ENCODE measurements around the gene UBASH3B. TPM values are rescaled to one million over a fixed set of nuclear protein-coding genes. Genes with fewer than 3 reads are reported as not detected.

UBASH3B gene
- total RNA-seq, 1 experiment from 2014 or later: 10.3 TPM

DNA sequence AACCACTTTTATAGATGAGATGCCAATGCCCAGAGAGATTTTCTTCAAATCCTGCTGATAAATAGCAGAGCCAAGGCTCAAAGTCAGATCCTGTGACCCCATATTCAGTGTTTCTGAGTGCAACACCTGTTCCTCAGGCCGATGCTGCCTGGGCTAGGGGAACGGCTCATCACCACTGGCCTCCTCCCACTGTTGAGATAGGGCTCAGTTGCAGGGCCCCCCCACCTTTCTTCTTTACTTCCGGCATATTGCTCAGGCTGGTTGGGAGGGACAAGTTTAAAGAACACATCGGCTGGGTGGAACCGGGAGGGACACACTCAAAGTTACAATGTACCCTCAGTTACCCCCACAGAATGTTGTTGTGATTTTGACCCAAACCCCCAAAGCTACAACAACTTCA, 94.5 kb downstream of the UBASH3B start:
- H3K4me3 Mint-ChIP-seq (ENCODE audit: unreplicated experiment): no peak overlapping the region

DNA sequence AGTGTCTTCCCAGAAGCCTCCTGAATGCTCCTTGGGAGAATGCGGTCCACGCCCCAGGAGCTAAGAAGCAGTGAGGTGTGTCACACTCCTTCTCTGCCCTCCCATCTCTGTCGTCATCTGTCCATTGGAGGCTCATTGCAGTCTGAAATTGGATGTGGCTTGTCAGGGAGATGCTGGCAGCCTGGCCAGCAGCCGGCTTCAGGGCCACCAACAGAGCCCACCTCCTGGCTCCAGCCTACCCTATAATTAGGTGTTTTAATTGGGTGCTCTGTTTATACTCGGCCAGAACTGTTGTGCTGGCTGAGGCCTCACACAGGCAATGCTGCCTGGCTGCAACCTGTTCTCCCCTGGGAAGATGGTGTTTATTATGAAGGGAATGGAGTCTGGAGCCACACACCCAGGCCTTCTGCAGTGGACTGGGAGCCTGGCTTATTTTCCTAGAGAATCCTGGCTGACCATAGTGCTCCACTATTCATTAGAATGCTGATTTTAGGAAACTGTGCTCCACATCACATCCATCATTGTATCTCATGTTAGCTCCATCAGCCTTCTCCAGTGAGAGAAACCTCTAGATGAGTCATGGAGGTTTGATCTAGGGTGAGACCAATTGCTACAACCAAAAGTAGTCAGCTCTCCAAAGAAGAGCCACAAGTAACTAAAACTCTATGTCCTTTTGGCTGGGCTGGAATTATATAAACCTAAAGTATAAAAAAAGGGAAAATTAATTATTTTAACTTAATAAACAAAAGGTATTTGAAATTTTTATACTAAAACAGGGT, 96.0 kb downstream of the UBASH3B start:
- POLR2A ChIA-PET: interaction anchor here (1.2 kb wide), 1 partner anchor 95 kb away, joined by 4 read pairs; no protein-coding TSS in a partner anchor
- DNase-seq (ENCODE audit: unreplicated experiment): peak; percentile 13
- BruUV-seq (replicated peaks): no TSS peak
- Mint-ChIP-seq H3K27ac (ENCODE audit: low read depth, unreplicated experiment) (no peak overlapping the region), H3K36me3 (ENCODE audit: insufficient read depth, unreplicated experiment) (no peaks in the 10 kb centered on the region), H3K27me3 (ENCODE audit: insufficient read depth, unreplicated experiment) (no peaks in the 10 kb centered on the region), H3K4me3 (ENCODE audit: unreplicated experiment) (no peak overlapping the region), H3K4me1 (ENCODE audit: insufficient read depth, unreplicated experiment) (peaks cover 8% of the 10 kb centered on the region), H3K9me3 (ENCODE audit: unreplicated experiment) (no peaks in the 10 kb centered on the region)
- CTCF ChIA-PET: interaction anchor here (0.6 to 1.6 kb wide), 2 partner anchors 31 to 178 kb away, joined by 3 to 6 read pairs; no protein-coding TSS in a partner anchor
- TF ChIP-seq, protein P1, sequence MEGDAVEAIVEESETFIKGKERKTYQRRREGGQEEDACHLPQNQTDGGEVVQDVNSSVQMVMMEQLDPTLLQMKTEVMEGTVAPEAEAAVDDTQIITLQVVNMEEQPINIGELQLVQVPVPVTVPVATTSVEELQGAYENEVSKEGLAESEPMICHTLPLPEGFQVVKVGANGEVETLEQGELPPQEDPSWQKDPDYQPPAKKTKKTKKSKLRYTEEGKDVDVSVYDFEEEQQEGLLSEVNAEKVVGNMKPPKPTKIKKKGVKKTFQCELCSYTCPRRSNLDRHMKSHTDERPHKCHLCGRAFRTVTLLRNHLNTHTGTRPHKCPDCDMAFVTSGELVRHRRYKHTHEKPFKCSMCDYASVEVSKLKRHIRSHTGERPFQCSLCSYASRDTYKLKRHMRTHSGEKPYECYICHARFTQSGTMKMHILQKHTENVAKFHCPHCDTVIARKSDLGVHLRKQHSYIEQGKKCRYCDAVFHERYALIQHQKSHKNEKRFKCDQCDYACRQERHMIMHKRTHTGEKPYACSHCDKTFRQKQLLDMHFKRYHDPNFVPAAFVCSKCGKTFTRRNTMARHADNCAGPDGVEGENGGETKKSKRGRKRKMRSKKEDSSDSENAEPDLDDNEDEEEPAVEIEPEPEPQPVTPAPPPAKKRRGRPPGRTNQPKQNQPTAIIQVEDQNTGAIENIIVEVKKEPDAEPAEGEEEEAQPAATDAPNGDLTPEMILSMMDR (IDR thresholded peaks at IDR 0.05; ENCODE audit: unreplicated experiment): no peak
- intact Hi-C loops (cut with micrococcal nuclease): no loop called here

More for the DNA sequence above, 94.5 kb downstream of the UBASH3B start:
- intact Hi-C loops (cut with micrococcal nuclease): no loop called here
- H3K27me3 Mint-ChIP-seq (ENCODE audit: insufficient read depth, unreplicated experiment): no peaks in the 10 kb centered on the region
- no peak overlapping the region for H3K27ac Mint-ChIP-seq (ENCODE audit: low read depth, unreplicated experiment)
- BruUV-seq (replicated peaks): no TSS peak
- ChIA-PET CTCF (interaction anchor here (0.6 to 0.7 kb wide), 2 partner anchors 12 to 311 kb away, joined by 3 read pairs; no protein-coding TSS in a partner anchor), POLR2A (no interaction called here)
- DNase-seq (ENCODE audit: unreplicated experiment): no peak
- TF ChIP-seq, protein P1 (IDR thresholded peaks at IDR 0.05; ENCODE audit: unreplicated experiment): no peak
- H3K9me3 Mint-ChIP-seq (ENCODE audit: unreplicated experiment): no peaks in the 10 kb centered on the region
- H3K36me3 Mint-ChIP-seq (ENCODE audit: insufficient read depth, unreplicated experiment): no peaks in the 10 kb centered on the region
- H3K4me1 Mint-ChIP-seq (ENCODE audit: insufficient read depth, unreplicated experiment): peaks cover 8% of the 10 kb centered on the region

DNA sequence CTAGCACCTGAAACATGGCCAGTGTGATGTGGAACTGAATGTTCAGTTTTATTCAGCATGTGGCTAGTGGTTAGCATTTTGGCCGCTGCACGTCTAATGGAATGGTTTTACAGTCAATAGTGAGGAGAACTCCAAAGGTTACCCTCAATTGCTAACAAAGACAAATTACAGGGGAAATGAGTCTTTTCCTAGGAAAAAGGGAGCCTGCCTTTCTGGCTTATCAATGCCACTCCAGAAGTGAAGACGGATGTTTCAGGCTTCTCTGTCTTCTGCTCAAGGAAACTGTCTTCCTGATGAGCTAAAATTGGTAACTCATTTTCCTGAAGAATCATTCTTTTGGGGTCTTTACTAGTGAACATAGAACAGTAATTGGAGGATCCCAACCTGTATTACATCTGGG, 98.5 kb downstream of the UBASH3B start:
- Mint-ChIP-seq H3K27ac (ENCODE audit: low read depth, unreplicated experiment) (no peak overlapping the region), H3K9me3 (ENCODE audit: unreplicated experiment) (no peaks in the 10 kb centered on the region), H3K36me3 (ENCODE audit: insufficient read depth, unreplicated experiment) (no peaks in the 10 kb centered on the region), H3K4me1 (ENCODE audit: insufficient read depth, unreplicated experiment) (peaks cover 7% of the 10 kb centered on the region), H3K27me3 (ENCODE audit: insufficient read depth, unreplicated experiment) (no peaks in the 10 kb centered on the region), H3K4me3 (ENCODE audit: unreplicated experiment) (no peak overlapping the region)
- DNase-seq (ENCODE audit: unreplicated experiment): no peak
- no TSS peak for BruUV-seq (replicated peaks)
- TF ChIP-seq, protein P1 (IDR thresholded peaks at IDR 0.05; ENCODE audit: unreplicated experiment): no peak
- CTCF ChIA-PET: interaction anchor here (0.7 to 1.5 kb wide), 2 partner anchors 107 to 1138 kb away, joined by 3 read pairs; no protein-coding TSS in a partner anchor
- intact Hi-C loops (cut with micrococcal nuclease): no loop called here
- POLR2A ChIA-PET: no interaction called here

DNA sequence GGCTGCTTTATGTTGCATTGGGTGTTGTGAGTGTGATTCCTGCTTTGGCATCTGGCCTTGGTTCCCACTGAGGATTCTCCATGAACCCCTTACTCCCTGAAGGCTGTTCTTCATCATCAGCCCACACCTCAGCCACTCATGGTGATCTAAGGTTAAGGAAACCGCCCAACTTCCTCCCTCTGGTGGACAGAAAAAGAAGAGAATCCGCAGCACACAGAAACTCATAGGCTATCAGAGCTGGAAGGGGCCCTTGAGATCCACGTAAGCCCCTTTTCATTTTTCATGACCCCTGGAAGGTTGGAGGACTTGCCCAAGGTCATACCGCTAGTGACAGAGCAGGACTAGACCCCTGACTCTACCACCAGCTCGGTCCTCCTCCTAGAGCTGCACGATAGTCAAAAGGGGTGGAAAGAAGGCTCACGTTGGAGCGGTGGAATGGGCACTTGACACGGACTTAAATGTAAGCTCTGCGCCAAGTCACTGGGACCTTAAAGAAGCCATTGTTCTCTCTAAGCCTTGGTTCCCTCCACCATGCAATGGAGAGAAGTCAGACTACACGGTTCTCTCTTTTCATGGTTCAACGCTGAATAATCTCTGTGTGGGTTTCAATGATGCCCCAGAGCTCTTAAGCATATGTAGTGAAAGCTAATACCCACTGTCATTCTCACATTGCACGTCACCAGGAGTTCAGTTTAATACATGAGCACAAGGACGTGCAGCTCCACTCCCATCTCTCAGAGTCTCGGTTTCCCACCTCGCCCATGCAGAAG, 99.2 kb downstream of the UBASH3B start:
- POLR2A ChIA-PET: no interaction called here
- BruUV-seq (replicated peaks): no TSS peak
- no peak overlapping the region for H3K27ac Mint-ChIP-seq (ENCODE audit: low read depth, unreplicated experiment)
- H3K4me3 Mint-ChIP-seq (ENCODE audit: unreplicated experiment): no peak overlapping the region
- TF ChIP-seq, protein P1 (IDR thresholded peaks at IDR 0.05; ENCODE audit: unreplicated experiment): peak; percentile 26
- intact Hi-C loops (cut with micrococcal nuclease): no loop called here
- H3K4me1 Mint-ChIP-seq (ENCODE audit: insufficient read depth, unreplicated experiment): peaks cover 5% of the 10 kb centered on the region
- no peaks in the 10 kb centered on the region for H3K9me3 Mint-ChIP-seq (ENCODE audit: unreplicated experiment)
- no peaks in the 10 kb centered on the region for H3K27me3 Mint-ChIP-seq (ENCODE audit: insufficient read depth, unreplicated experiment)
- CTCF ChIA-PET: interaction anchor here (0.6 to 2.7 kb wide), 10 partner anchors 9 to 1139 kb away, joined by 3 to 17 read pairs (median 4); no protein-coding TSS in a partner anchor
- DNase-seq (ENCODE audit: unreplicated experiment): no peak
- H3K36me3 Mint-ChIP-seq (ENCODE audit: insufficient read depth, unreplicated experiment): no peaks in the 10 kb centered on the region
